Activated CD4-positive, alpha-beta T cell treated with anti-CD3 and anti-CD28 coated beads, Interleukin-2, amount 50 U/mL, for 16 hours (primary cell): Measurements from ENCODE around the gene CYB561D2.
"Not testable (repeated sequence)": the region's sequence is repeated elsewhere in the genome, so short reads cannot be mapped to it uniquely, and the experiment has no call there.

Source experiments
- DNase-seq: peaks from one replicate; pipeline ENCODE4 v3.0.0-alpha.2; 2020

Gene CYB561D2, protein sequence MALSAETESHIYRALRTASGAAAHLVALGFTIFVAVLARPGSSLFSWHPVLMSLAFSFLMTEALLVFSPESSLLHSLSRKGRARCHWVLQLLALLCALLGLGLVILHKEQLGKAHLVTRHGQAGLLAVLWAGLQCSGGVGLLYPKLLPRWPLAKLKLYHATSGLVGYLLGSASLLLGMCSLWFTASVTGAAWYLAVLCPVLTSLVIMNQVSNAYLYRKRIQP

DNA sequence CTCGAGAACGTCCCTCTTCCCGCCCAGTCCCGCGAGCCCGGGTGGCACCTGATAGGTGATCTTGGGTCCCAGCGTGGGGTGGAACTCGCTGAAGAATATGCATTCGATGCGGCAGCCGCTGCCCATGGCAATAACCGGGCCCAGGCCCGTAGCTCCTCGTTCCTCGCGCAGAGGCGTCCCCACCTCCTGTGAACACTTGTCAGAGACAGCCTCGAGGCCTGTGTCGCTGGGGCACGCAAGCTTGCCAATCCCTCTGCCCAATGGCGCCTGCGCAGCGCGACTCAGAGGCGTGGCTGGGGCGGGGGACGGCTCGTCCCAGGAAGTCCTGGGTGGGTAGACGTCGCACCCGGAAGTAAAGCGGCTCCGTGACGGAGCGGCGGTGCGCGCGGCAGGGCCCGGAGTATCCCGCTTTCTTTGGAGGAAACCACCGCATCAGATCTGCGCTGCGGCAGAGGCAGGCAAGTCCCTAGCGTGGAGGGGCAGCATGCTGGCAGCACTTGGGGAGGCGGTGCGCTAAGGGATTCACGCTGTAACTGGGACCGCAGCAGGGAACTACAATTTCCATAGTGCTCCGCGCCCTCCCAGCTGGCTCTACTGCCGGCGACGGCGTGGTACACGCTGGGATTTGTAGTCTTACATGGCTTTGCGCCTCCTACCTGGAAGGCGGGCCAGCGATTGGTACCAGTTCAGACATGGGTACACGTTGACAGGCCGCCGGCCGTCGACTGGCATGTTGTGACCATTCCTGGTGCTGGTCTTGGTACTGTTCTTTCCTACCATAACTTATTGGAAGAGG lies at the start of gene CYB561D2, which contains the start of gene NPRL2:
Gene CYB561D2 (plus strand): TSS at position 336 of the 796 bp plus-strand sequence. CDS start 572 bp downstream, outside the sequence.
Gene NPRL2 (minus strand): TSS at position 249 of the 796 bp plus-strand sequence. CDS start 123 bp downstream, at position 126.
- peak; percentile 99 for DNase-seq

DNA sequence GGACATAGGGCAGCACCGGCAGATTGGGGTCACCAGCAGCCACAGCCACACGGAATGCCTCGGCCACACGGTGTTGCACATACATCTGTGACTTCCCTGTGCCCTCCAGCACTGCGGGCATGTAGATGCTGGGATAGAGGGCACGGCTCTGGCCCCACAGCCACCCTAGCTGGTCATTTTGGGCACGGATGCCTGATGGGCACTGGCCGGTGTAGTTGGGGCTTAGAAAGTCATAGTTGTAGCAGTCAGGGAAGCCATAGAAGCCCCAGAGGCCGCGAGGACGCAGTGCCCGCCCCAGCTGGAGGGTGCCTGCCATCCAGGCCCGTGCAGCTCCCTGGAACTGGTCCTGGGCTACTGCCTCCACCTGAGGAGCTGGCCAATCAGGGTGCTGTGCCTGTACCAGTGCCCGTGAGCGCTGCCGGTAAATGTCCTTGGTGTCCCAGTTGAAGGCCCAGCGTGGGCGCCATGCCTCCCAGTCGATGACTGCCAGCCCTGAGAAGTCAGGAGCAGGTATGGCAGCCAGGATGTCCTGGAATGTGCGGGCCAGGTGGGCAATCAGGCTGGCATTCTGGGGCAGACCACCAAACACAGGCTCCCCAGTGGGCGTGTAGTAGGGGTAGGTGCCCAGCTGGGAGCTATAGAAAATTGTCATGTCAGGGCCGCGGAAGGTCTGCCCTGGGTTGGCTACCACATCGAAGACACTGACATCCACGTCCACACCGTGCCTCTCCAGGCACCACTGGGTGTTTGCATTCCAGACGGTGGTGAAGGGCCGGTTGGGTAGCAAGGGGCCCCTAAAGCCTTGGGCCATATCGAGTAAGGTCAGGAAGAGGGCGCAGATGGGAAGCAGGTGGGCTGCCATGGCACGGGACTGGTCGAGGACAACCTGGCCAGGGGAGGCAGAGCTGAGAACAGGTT lies 48.3 kb upstream of the CYB561D2 start:
- no peak for DNase-seq

DNA sequence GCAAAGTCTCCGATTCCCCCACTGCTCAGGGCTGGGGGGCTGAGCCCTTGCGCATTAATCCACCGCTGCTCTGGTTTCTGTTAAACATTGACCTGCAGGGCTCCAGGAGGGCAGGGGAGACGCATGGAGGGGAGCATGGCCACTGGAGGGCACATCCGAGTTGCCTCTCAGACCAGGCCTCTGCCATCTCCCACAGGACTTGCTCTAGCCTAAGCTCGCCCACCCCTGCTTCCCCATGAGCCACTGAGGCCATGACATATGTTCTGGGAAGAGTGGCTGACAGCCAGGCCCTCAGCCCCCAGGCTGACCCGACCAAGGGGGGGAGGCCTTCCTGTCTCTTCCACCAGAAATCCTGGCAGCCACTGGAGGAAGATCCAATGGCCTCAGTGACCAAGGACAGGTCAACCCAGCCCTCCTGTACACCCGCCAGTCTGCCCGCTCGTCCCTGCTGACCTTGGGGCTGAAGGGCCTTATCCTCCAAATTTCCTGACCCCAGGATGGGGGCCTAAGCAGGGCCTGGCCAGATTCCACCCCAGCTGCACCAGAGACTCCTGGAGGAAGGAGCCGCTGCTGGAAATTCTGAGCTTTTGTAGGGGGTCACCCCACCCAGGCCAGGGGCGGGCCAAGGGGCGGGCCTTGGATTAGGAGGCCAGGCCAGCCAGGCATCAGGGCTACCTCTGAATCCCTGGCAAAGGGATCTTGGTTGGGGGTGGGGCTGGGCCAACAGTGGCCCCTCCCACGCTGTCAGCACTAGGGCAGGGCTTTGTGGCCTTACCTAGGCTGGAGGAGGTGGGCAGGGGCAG lies 47.4 kb upstream of the CYB561D2 start, which contains the start of gene HYAL1:
Gene HYAL1 (minus strand): TSS at position 562 of the 803 bp plus-strand sequence. CDS start 618 bp downstream, outside the sequence.
- no peak for DNase-seq

DNA sequence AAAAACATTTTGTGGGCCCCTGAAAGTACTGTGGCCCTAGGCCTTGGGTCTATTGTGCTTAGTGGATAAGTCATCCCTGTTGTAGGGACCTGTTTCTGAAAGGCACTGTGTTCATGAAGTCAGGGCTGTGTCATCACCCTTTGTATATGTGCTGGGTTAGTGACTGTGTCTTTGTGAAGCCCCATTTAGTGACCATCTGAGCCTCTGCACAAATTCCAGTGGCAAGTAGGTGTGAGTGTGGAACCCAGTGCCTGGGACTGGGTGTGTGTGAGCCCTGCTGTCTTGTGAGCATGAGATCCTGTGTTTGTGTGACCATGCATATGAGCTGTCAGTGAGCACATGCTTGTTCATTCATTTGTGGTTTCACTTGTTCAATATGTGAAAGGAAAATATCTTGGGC lies 46.1 kb upstream of the CYB561D2 start:
- no peak for DNase-seq

GRCh38 chr3:50312041-50312440 lies 38.6 kb upstream of the CYB561D2 start:
- DNase-seq: not testable (repeated sequence)

GRCh38 chr3:50314342-50314741 lies 36.3 kb upstream of the CYB561D2 start:
- DNase-seq: no peak

GRCh38 chr3:50314816-50315215 lies 35.8 kb upstream of the CYB561D2 start:
- no peak for DNase-seq

DNA sequence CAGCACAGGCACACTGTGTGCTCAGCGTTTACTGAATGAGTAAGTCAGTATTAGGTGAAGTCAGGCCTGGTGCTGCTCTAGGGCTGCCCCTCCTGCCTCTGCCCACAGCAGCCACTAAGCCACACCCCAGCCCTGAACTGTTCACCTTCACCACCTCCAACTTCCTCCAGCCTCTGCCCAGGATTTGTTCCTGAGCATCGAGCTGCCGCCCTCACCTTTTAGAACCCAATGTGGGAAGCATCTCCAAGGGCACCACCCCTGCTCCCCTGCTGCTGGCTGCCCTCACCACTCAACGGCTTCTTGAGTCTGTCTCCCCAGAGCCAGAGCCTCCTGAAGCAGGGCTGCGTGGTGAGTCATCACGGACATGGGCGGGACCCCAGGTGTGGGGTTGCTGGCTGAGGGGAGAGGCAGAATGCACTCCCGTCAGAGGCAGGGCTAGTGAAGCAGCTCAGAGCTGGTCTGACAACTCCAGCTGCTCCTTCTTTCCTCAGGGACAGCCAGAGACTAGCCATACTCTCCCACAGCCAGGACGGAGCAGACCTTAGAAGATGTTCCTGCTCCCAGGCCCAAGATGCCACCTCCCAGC lies 33.9 kb upstream of the CYB561D2 start:
- DNase-seq: peak; percentile 66

GRCh38 chr3:50317300-50317699 lies 33.4 kb upstream of the CYB561D2 start:
- DNase-seq: no peak

DNA sequence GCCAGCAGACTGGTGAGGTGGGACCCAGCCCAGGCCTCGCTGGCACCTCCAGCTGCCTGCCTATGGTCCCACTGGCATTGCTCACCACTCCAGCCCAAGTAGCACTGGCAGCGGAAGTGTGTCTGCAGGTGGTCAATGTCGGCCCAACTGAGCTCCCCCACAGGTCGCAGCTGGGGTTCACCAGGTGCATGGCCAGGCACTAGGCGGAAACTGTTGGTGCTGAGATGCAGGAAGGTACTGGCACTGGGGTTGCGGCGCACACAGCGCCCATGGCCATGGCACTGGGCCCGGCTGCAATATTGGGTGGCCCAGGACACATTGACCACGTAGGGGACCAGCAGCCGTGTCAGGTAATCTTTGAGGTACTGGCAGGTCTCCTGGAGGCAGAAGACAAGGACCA lies 32.5 kb upstream of the CYB561D2 start:
- no peak for DNase-seq

DNA sequence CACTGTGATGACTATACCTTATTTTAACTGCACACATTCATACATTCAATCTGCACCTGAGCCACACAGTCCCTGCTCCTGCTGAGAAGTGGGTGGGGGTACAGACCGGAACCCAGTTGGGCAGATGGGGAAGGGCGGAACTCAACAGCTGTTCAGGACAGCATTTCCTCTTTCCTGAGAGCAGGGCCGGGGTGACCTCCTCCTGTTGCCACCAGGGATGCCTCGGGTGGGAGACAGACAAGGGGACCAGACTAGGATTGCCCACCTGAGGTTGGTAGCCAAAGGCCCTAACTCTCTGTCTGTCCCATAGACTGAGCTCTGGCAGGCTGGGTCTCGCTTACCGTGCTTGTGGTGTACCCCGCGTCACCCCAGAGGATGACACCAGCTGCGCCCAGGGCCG lies 32.0 kb upstream of the CYB561D2 start:
- no peak for DNase-seq

GRCh38 chr3:50319181-50319893 lies 31.3 kb upstream of the CYB561D2 start:
- DNase-seq: no peak

DNA sequence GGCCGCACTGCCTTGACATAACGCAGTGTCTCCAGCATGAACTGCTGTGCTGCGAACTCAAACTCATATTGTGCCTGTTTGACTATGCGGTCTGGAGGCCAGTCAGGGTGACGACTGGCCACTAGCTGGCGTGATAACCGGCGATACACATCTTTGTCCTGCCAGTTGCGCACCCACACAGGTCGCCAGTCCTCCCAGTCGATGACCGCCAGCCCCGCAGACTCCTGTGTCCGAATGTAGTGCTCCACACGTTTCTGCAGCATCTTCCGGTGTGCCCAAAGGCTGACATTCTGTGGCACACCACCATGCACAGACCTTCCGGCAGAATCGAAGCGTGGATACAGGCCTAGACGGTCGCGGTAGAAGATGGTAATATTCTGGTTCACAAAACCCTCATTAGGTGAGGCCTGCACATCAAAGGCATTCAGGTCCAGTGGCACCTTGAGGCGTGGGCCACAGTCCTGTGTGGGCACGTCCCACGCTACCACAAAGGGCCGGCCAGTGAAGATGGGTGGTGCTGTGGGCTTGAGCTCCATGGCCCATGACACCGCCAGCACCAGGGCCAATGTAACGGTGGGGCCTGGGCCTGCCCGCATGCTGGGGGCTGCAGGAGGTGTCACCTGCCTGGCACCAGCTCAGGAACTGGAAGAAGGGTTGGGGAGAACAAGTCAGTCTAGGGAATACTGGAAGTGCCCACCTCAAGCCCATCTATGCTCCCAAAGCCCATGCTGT lies 30.6 kb upstream of the CYB561D2 start:
- DNase-seq: no peak

DNA sequence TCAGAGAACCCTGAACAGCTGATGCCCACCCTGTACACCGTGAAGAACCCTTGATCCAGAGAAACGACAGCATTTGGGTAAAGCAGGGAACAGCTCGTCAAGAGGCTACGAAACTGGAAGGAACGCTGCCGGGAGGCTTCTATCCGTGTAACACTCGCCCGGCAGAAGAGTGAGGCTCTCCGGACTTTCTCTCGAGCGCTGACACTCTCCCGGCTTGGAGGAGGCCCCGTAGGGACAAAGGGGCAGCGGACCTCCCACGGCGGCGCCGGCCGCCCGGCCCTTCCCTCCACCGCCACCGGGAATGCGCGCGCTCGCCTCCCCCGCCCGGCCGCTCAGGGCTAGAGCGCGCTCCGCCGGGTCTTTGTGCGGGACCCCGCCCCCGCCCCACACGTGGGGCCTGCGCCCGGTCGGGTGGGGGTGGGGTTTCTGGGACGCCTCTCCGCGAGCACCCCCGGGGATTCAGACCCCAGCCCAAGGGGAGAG lies 29.8 kb upstream of the CYB561D2 start:
- peak; percentile 58 for DNase-seq

- DNase-seq: peak; percentile 85
Observed at GRCh38 chr3:50321336-50322114, 29.1 kb upstream of the CYB561D2 start.

- DNase-seq: no peak
Observed at GRCh38 chr3:50322115-50322385, 28.6 kb upstream of the CYB561D2 start.

DNA sequence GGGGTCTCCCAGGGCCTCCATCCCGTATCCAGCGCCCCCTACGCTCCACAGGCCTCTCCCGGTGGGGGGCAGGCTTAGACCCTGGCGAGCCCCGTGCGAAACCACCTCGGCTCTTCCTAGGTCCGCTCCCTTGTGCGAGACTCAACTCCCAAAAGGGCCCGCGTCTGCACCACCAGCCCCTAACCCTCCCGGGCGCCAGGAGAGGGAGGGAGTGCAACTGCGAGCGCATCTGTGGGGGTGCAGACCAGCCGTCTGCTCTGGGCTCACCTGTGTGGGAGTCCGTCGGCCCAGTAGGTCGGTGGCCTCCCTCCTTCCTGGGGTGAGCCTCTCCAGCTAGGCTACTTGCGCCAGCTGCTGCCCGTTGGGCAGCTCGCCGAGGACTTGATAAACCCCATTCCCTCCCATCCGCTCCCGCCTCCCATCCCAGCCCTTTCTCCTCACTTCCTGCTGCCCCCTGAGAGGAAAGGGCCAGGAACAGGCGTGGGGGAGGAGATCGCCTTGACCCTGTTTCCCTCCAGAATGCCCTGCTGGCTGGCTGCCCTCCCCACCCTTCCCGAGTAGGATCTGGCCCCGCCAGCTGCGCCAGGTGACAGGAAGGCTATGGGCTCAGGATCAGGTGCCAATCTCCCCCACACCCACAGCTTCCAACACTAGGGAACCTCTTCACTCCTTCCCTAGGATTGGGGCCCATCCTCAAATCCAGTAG lies 28.1 kb upstream of the CYB561D2 start, which contains the start of gene HYAL2:
Gene HYAL2 (minus strand): TSS at position 360 of the 706 bp plus-strand sequence. CDS start 2,256 bp downstream, outside the sequence.
- DNase-seq: no peak

GRCh38 chr3:50323092-50323600 lies 27.5 kb upstream of the CYB561D2 start:
- no peak for DNase-seq
